ENCODE measurements around the gene ARSK.

ARSK gene

DNA sequence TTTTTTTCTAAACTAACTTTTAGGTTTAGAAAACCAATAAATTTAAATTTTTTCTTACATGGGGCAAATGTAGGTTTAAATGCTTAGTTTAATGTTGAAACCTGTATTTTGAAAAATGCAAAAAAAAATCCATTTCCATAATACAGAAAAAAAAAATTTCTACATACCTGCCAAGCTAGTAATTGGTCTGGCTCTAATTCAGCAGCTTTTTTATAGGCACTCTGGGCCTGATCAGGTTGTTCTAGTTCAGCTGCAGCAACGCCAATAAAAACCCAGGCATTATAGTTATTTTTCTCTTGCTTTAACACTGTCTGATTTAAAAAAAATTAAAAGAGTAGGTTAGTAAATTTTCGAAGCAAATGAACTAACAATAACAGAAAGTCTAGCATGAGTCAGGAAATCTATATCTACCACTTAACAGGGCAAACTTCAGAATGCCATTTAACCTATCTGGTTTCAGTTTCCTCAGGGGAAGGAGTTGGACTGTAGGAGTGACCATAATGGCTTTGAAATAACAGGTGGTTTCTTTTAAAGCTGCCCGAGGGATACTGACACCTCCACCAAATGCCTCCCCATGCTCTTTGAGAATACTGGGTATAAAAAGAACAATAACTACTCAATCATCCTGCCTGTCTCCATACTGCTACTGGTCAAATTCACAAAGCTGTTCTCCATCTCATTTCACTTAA, 11.7 kb upstream of the ARSK start:
- H3K4ac ChIP-seq (ENCODE audit: low read depth in 1 of 2, low read length in 2 of 2): no peak overlapping the region
- H2BK120ac ChIP-seq (ENCODE audit: low read depth, low read length): no peak overlapping the region
- no peak overlapping the region for H3K9ac ChIP-seq (ENCODE audit: low read length)
- H4K91ac ChIP-seq (ENCODE audit: low read length): no peak overlapping the region
- no peak overlapping the region for H2BK12ac ChIP-seq (ENCODE audit: low read length in 2 of 2)
- H3K27me3 ChIP-seq (ENCODE audit: control insufficient read depth in 1 of 2, insufficient read depth in 1 of 2, low read length in 2 of 2): no peaks in the 10 kb centered on the region
- H3K23ac ChIP-seq (ENCODE audit: low read length in 2 of 2): no peak overlapping the region
- peaks cover 5 to 93% of the 10 kb centered on the region in 2 experiments for H3K36me3 ChIP-seq (ENCODE audit: control insufficient read depth in 1 of 2, insufficient read depth in 2 of 2, low read depth in 1 of 2, low read length in 2 of 2)
- H3K9me3 ChIP-seq (ENCODE audit: control insufficient read depth, low read length): no peaks in the 10 kb centered on the region
- H3K4me1 ChIP-seq (ENCODE audit: control insufficient read depth, insufficient read depth, low read depth, low read length): no peaks in the 10 kb centered on the region
- H3K79me1 ChIP-seq (replicated peaks; ENCODE audit: low read length, poor library complexity, severe bottlenecking): peaks cover 13% of the 10 kb centered on the region
- H2BK5ac ChIP-seq (ENCODE audit: low read depth, low read length, poor library complexity, severe bottlenecking): no peak overlapping the region
- H3K4me2 ChIP-seq (ENCODE audit: low read length, poor library complexity, severe bottlenecking): no peak overlapping the region
- no peak overlapping the region for H4K8ac ChIP-seq (ENCODE audit: low read length)
- no peak overlapping the region for H3K27ac ChIP-seq (ENCODE audit: low read length, poor library complexity, severe bottlenecking)
- no peak overlapping the region for H3K18ac ChIP-seq (ENCODE audit: low read depth in 1 of 2, low read length in 2 of 2)
- no peak overlapping the region for H3K4me3 ChIP-seq (ENCODE audit: insufficient read depth in 1 of 2, low read depth in 1 of 2, low read length in 2 of 2)
- WGBS: 68% methylated on average over 1 of the region's 3 CpGs
- no peak overlapping the region for H3K14ac ChIP-seq (ENCODE audit: low read length in 2 of 2)
- H2AK5ac ChIP-seq (ENCODE audit: low read length, severe bottlenecking): no peak overlapping the region
- no peak overlapping the region for H2BK15ac ChIP-seq (ENCODE audit: low read depth, poor library complexity, severe bottlenecking)
- DNase-seq: peak; percentile 51
- H2AFZ ChIP-seq (ENCODE audit: low read depth, low read length): no peak overlapping the region

DNA sequence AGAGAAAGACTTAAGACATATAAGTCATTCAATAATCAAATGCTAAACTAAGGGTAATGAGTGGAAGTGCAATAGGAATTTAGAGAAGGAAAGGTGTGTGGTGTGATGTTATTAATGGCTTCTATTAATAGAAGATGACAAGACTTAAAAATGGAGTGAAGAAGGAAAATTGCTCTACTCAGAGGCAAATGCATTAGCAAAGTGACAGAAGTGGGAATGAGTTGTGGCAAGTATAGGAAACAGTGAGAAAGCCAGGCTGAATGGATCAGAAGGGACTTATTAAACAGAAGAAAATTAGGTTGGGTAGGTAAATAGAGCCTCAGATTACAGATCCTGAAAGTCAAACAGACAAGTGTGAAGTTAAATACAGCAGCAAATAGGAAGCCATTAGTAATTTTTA, 5.9 kb upstream of the ARSK start:
- no peak overlapping the region for H2AK5ac ChIP-seq (ENCODE audit: low read length, severe bottlenecking)
- no peak overlapping the region for H3K27ac ChIP-seq (ENCODE audit: low read length, poor library complexity, severe bottlenecking)
- H3K27me3 ChIP-seq (ENCODE audit: control insufficient read depth in 1 of 2, insufficient read depth in 1 of 2, low read length in 2 of 2): no peaks in the 10 kb centered on the region
- no peaks in the 10 kb centered on the region for H3K9me3 ChIP-seq (ENCODE audit: control insufficient read depth, low read length)
- no peak overlapping the region for H3K18ac ChIP-seq (ENCODE audit: low read depth in 1 of 2, low read length in 2 of 2)
- no peak overlapping the region for H3K9ac ChIP-seq (ENCODE audit: low read length)
- H2BK5ac ChIP-seq (ENCODE audit: low read depth, low read length, poor library complexity, severe bottlenecking): no peak overlapping the region
- H2BK120ac ChIP-seq (ENCODE audit: low read depth, low read length): no peak overlapping the region
- H3K4me3 ChIP-seq (ENCODE audit: insufficient read depth in 1 of 2, low read depth in 1 of 2, low read length in 2 of 2): no peak overlapping the region
- peaks cover 5 to 79% of the 10 kb centered on the region in 2 experiments for H3K36me3 ChIP-seq (ENCODE audit: control insufficient read depth in 1 of 2, insufficient read depth in 2 of 2, low read depth in 1 of 2, low read length in 2 of 2)
- no peak for DNase-seq
- no peak overlapping the region for H3K4ac ChIP-seq (ENCODE audit: low read depth in 1 of 2, low read length in 2 of 2)
- H2AFZ ChIP-seq (ENCODE audit: low read depth, low read length): no peak overlapping the region
- H4K8ac ChIP-seq (ENCODE audit: low read length): no peak overlapping the region
- peaks cover 4% of the 10 kb centered on the region for H3K4me1 ChIP-seq (ENCODE audit: control insufficient read depth, insufficient read depth, low read depth, low read length)
- H3K4me2 ChIP-seq (ENCODE audit: low read length, poor library complexity, severe bottlenecking): no peak overlapping the region
- H3K79me1 ChIP-seq (replicated peaks; ENCODE audit: low read length, poor library complexity, severe bottlenecking): peaks cover 15% of the 10 kb centered on the region
- no peak overlapping the region for H2BK15ac ChIP-seq (ENCODE audit: low read depth, poor library complexity, severe bottlenecking)
- no peak overlapping the region for H3K14ac ChIP-seq (ENCODE audit: low read length in 2 of 2)
- no peak overlapping the region for H3K23ac ChIP-seq (ENCODE audit: low read length in 2 of 2)
- H4K91ac ChIP-seq (ENCODE audit: low read length): no peak overlapping the region
- no peak overlapping the region for H2BK12ac ChIP-seq (ENCODE audit: low read length in 2 of 2)

DNA sequence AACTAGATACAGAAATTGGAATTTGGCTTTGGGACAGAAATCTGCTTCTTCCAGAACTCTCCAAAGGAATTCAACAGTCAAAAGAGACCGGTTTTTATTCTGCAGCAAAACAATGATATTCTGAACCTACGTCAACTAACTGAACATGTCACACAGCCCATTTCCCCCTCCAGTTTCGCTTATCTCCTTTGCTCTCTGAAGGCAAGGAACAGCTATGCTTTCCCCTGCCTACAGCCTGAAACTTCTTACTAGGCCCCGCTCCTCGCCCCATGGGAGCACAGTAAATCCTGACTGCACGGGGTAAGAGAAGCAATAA, 612 bp upstream of the ARSK start:
- peak overlapping the region; percentile 27 for H4K91ac ChIP-seq (ENCODE audit: low read length)
- no peak overlapping the region for H3K14ac ChIP-seq (ENCODE audit: low read length in 2 of 2)

DNA sequence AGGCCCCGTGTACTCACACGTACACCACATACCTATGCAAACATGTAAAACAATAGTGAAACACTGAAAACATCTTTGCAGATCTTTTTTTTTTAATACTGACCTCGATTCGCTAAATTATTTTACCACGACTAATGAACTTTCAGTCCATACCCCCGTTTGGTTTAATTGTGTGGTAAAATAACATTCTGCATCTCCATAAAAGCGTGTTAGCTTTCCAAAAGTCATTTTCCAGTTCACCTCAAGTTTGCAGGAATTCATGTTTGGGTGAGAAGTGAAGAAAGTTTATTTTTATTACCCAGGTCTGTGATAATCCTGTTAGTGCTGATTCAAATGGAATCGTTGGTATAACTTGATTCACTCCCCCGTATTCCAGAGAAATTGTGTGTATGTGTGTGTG, 652 bp downstream of the ARSK start:
- H2BK15ac ChIP-seq (ENCODE audit: low read depth, poor library complexity, severe bottlenecking): no peak overlapping the region
- no peak overlapping the region for H3K14ac ChIP-seq (ENCODE audit: low read length in 2 of 2)
- H2BK120ac ChIP-seq (ENCODE audit: low read depth, low read length): no peak overlapping the region
- no peak overlapping the region for H3K23ac ChIP-seq (ENCODE audit: low read length in 2 of 2)
- peak overlapping the region; percentile 87 to 92 for H3K4me3 ChIP-seq (ENCODE audit: insufficient read depth in 1 of 2, low read depth in 1 of 2, low read length in 2 of 2)
- no peaks in the 10 kb centered on the region for H3K27me3 ChIP-seq (ENCODE audit: control insufficient read depth in 1 of 2, insufficient read depth in 1 of 2, low read length in 2 of 2)
- peak overlapping the region; percentile 73 for H3K4me2 ChIP-seq (ENCODE audit: low read length, poor library complexity, severe bottlenecking)
- no peak overlapping the region for H2AK5ac ChIP-seq (ENCODE audit: low read length, severe bottlenecking)
- H2AFZ ChIP-seq (ENCODE audit: low read depth, low read length): no peak overlapping the region
- no peak for DNase-seq
- H3K9ac ChIP-seq (ENCODE audit: low read length): peak overlapping the region; percentile 90
- WGBS: 2% methylated on average over 7 of the region's 9 CpGs
- no peak overlapping the region for H3K18ac ChIP-seq (ENCODE audit: low read depth in 1 of 2, low read length in 2 of 2)
- H4K8ac ChIP-seq (ENCODE audit: low read length): no peak overlapping the region
- H3K27ac ChIP-seq (ENCODE audit: low read length, poor library complexity, severe bottlenecking): peak overlapping the region; percentile 85
- no peak overlapping the region for H4K91ac ChIP-seq (ENCODE audit: low read length)
- no peak overlapping the region for H2BK5ac ChIP-seq (ENCODE audit: low read depth, low read length, poor library complexity, severe bottlenecking)
- peaks cover 0 to 15% of the 10 kb centered on the region in 2 experiments for H3K36me3 ChIP-seq (ENCODE audit: control insufficient read depth in 1 of 2, insufficient read depth in 2 of 2, low read depth in 1 of 2, low read length in 2 of 2)
- peaks cover 8% of the 10 kb centered on the region for H3K4me1 ChIP-seq (ENCODE audit: control insufficient read depth, insufficient read depth, low read depth, low read length)
- H2BK12ac ChIP-seq (ENCODE audit: low read length in 2 of 2): no peak overlapping the region
- peaks cover 14% of the 10 kb centered on the region for H3K79me1 ChIP-seq (replicated peaks; ENCODE audit: low read length, poor library complexity, severe bottlenecking)
- H3K9me3 ChIP-seq (ENCODE audit: control insufficient read depth, low read length): no peaks in the 10 kb centered on the region
- H3K4ac ChIP-seq (ENCODE audit: low read depth in 1 of 2, low read length in 2 of 2): no peak overlapping the region

More for the DNA sequence above, 612 bp upstream of the ARSK start:
- H3K4me2 ChIP-seq (ENCODE audit: low read length, poor library complexity, severe bottlenecking): peak overlapping the region; percentile 87
- no peaks in the 10 kb centered on the region for H3K27me3 ChIP-seq (ENCODE audit: control insufficient read depth in 1 of 2, insufficient read depth in 1 of 2, low read length in 2 of 2)
- H3K4me1 ChIP-seq (ENCODE audit: control insufficient read depth, insufficient read depth, low read depth, low read length): peaks cover 8% of the 10 kb centered on the region
- peak overlapping the region; percentile 71 to 87 for H3K4me3 ChIP-seq (ENCODE audit: insufficient read depth in 1 of 2, low read depth in 1 of 2, low read length in 2 of 2)
- H2BK15ac ChIP-seq (ENCODE audit: low read depth, poor library complexity, severe bottlenecking): no peak overlapping the region
- no peaks in the 10 kb centered on the region for H3K9me3 ChIP-seq (ENCODE audit: control insufficient read depth, low read length)
- peak overlapping the region; percentile 72 to 93 for H3K18ac ChIP-seq (ENCODE audit: low read depth in 1 of 2, low read length in 2 of 2)
- no peak overlapping the region for H2BK120ac ChIP-seq (ENCODE audit: low read depth, low read length)
- peak overlapping the region; percentile 95 for H3K27ac ChIP-seq (ENCODE audit: low read length, poor library complexity, severe bottlenecking)
- no peak overlapping the region for H2BK5ac ChIP-seq (ENCODE audit: low read depth, low read length, poor library complexity, severe bottlenecking)
- peak overlapping the region; percentile 91 for H4K8ac ChIP-seq (ENCODE audit: low read length)
- peak overlapping the region in 1 of 2 experiments; percentile 47 for H2BK12ac ChIP-seq (ENCODE audit: low read length in 2 of 2)
- no peak for DNase-seq
- H3K79me1 ChIP-seq (replicated peaks; ENCODE audit: low read length, poor library complexity, severe bottlenecking): peaks cover 14% of the 10 kb centered on the region
- H3K9ac ChIP-seq (ENCODE audit: low read length): peak overlapping the region; percentile 90
- H3K4ac ChIP-seq (ENCODE audit: low read depth in 1 of 2, low read length in 2 of 2): peak overlapping the region; percentile 87 to 96
- H2AFZ ChIP-seq (ENCODE audit: low read depth, low read length): peak overlapping the region; percentile 62
- H2AK5ac ChIP-seq (ENCODE audit: low read length, severe bottlenecking): no peak overlapping the region
- WGBS: under 1% methylated on average over 5 of the region's 6 CpGs
- H3K36me3 ChIP-seq (ENCODE audit: control insufficient read depth in 1 of 2, insufficient read depth in 2 of 2, low read depth in 1 of 2, low read length in 2 of 2): peaks cover 0 to 27% of the 10 kb centered on the region in 2 experiments
- peak overlapping the region in 1 of 2 experiments; percentile 98 for H3K23ac ChIP-seq (ENCODE audit: low read length in 2 of 2)
